Measurements from ENCODE around the gene DGUOK. TPM values are rescaled to one million over a fixed set of nuclear protein-coding genes. Genes with fewer than 3 reads are reported as not detected.

Gene DGUOK
- total RNA-seq, 1 donor: 46.0 TPM

DNA sequence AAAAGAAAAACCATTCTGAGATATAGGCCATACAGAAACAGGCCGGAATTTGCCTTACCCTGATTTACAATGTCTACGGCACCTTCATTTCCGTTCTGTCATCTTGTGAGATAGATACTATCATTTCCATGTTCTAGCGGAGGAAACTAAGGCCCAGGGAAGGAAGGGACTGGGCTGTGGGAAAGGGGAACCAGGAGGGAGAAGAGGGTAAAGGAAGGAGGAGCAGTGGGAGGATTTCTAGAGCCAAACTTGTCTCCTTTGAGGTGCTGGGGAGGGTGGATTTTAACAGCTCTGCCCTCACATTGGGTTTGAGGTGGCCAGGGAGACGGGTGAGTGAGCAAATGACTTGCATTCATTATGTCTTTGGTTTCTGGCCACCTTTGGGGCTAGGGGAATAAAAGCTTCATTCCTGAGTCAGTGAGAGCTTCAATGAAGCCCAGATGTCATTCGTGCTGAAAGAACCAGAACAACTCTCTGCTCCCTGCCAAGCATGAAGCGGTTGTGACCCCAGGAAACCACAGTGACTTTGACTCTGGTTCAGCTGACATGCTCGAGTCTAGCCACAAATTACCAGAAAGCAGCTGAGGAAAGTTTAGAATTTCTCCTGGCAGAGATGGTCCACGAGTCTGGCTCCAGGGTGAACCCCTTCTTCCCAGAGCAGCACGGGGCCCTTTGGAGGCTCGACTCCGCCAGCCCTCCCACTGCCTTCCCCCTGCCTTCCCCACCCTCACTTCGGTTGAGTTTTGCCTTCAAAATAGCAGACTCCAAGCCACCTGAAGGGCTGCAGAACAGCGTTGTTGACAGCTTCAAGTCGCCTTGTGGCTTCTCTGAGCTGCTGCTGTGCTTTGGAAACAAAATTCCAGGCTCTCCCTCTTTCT, 30.1 kb upstream of the DGUOK start:
- TF ChIP-seq, protein P1, sequence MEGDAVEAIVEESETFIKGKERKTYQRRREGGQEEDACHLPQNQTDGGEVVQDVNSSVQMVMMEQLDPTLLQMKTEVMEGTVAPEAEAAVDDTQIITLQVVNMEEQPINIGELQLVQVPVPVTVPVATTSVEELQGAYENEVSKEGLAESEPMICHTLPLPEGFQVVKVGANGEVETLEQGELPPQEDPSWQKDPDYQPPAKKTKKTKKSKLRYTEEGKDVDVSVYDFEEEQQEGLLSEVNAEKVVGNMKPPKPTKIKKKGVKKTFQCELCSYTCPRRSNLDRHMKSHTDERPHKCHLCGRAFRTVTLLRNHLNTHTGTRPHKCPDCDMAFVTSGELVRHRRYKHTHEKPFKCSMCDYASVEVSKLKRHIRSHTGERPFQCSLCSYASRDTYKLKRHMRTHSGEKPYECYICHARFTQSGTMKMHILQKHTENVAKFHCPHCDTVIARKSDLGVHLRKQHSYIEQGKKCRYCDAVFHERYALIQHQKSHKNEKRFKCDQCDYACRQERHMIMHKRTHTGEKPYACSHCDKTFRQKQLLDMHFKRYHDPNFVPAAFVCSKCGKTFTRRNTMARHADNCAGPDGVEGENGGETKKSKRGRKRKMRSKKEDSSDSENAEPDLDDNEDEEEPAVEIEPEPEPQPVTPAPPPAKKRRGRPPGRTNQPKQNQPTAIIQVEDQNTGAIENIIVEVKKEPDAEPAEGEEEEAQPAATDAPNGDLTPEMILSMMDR (IDR thresholded peaks at IDR 0.05; ENCODE audit: extremely low read depth, low read depth, low read length): no peak
- no peak overlapping the region for H3K27ac ChIP-seq (ENCODE audit: low read depth, low read length)

DNA sequence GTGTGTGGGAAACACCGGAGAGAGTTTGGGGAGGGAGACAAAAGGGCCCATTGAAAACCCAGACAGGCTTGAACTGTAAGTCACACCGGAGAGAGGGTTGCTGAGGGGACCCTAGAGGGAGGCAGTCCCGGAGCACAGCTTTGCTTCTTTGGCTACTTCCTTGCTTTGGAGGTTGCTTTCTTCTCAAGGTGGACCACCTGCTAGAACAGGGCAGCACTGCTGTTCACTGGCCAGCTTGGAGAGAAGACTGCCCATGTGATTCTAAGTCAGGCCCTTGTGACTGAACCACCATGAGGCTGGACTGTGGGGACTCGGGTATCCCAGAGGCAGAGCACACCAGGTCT, 29.5 kb upstream of the DGUOK start:
- H3K36me3 ChIP-seq (ENCODE audit: insufficient read depth, low read length): no peaks in the 10 kb centered on the region
- H3K4me2 ChIP-seq (ENCODE audit: insufficient read depth, low read length): peak overlapping the region; percentile 36
- DNase-seq (ENCODE audit: insufficient read length, low spot score, missing footprints): no peak
- TF ChIP-seq, protein P1 (IDR thresholded peaks at IDR 0.05; ENCODE audit: extremely low read depth, low read depth, low read length): no peak
- H3K79me2 ChIP-seq (ENCODE audit: insufficient read depth, low read length): no peaks in the 10 kb centered on the region
- H3K27me3 ChIP-seq (ENCODE audit: insufficient read depth, low read length): peaks cover 72% of the 10 kb centered on the region
- H4K20me1 ChIP-seq (ENCODE audit: insufficient read depth, low read length): peaks cover 3% of the 10 kb centered on the region
- no peak overlapping the region for H3K4me3 ChIP-seq (ENCODE audit: insufficient read depth, low read length)
- H3K9me3 ChIP-seq (ENCODE audit: low read depth, low read length): no peaks in the 10 kb centered on the region
- H2AFZ ChIP-seq (ENCODE audit: low read length): no peak overlapping the region
- peaks cover 13% of the 10 kb centered on the region for H3K4me1 ChIP-seq (ENCODE audit: insufficient read depth, low read length)
- H3K27ac ChIP-seq (ENCODE audit: low read depth, low read length): no peak overlapping the region

More for the DNA sequence above, 30.1 kb upstream of the DGUOK start:
- no peak overlapping the region for H2AFZ ChIP-seq (ENCODE audit: low read length)
- peaks cover 2% of the 10 kb centered on the region for H4K20me1 ChIP-seq (ENCODE audit: insufficient read depth, low read length)
- peak overlapping the region; percentile 39 for H3K4me2 ChIP-seq (ENCODE audit: insufficient read depth, low read length)
- no peaks in the 10 kb centered on the region for H3K79me2 ChIP-seq (ENCODE audit: insufficient read depth, low read length)
- H3K9me3 ChIP-seq (ENCODE audit: low read depth, low read length): no peaks in the 10 kb centered on the region
- peaks cover 68% of the 10 kb centered on the region for H3K27me3 ChIP-seq (ENCODE audit: insufficient read depth, low read length)
- no peak overlapping the region for H3K4me3 ChIP-seq (ENCODE audit: insufficient read depth, low read length)
- H3K36me3 ChIP-seq (ENCODE audit: insufficient read depth, low read length): no peaks in the 10 kb centered on the region
- peaks cover 13% of the 10 kb centered on the region for H3K4me1 ChIP-seq (ENCODE audit: insufficient read depth, low read length)
- DNase-seq (ENCODE audit: insufficient read length, low spot score, missing footprints): peak; percentile 83

DNA sequence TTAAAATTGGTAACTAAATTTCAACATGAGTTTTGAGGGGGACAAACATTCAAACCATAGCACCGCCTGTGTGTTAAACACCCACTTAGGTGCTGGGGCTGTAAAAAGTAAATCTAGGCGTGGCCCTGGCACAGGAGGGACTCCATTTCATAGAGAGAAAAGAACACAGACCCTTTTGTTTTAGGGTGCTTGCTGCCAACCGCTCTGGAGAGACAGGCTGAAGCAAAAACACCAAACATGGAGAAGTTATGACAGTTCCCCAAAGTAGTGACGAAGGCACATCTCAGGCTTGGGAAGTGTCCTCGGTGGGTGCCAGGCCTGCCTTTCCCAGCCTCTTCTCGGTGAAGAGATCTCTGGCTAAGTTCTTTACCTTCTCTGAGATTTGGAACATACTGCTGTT, 28.7 kb upstream of the DGUOK start:
- H3K36me3 ChIP-seq (ENCODE audit: insufficient read depth, low read length): no peaks in the 10 kb centered on the region
- H3K27ac ChIP-seq (ENCODE audit: low read depth, low read length): no peak overlapping the region
- H3K27me3 ChIP-seq (ENCODE audit: insufficient read depth, low read length): peaks cover 72% of the 10 kb centered on the region
- no peak overlapping the region for H3K4me3 ChIP-seq (ENCODE audit: insufficient read depth, low read length)
- H3K4me1 ChIP-seq (ENCODE audit: insufficient read depth, low read length): peaks cover 13% of the 10 kb centered on the region
- peaks cover 6% of the 10 kb centered on the region for H4K20me1 ChIP-seq (ENCODE audit: insufficient read depth, low read length)
- H3K9me3 ChIP-seq (ENCODE audit: low read depth, low read length): no peaks in the 10 kb centered on the region
- TF ChIP-seq, protein P1 (IDR thresholded peaks at IDR 0.05; ENCODE audit: extremely low read depth, low read depth, low read length): no peak
- H2AFZ ChIP-seq (ENCODE audit: low read length): no peak overlapping the region
- H3K79me2 ChIP-seq (ENCODE audit: insufficient read depth, low read length): no peaks in the 10 kb centered on the region
- peak; percentile 55 for DNase-seq (ENCODE audit: insufficient read length, low spot score, missing footprints)
- H3K4me2 ChIP-seq (ENCODE audit: insufficient read depth, low read length): no peak overlapping the region

DNA sequence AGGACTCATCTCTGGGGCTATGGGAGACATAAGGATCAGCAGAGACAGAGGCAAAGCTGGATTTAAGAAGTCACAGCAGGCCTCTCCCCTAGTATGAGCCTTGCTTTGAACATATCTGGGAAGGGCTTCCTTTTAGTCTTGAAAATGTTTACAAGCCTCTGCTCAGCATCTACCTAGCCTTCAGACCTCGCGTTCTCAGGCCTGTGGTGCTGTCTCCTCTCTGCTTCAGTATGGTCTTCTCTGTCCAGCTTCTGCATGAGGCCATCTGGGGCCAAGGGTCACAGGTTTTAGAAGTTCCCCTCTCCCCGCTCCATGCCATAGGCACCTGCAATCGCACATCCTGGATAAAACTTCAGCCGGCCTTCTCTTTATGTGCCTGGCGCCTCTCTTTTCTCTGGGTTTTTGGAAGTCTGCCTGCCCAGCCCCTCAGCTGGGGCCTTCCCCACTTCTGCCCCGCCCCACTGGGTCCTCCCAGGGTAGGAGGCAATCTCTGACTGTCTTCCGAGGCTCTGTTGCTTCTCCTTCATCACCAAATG, 26.8 kb upstream of the DGUOK start:
- H3K36me3 ChIP-seq (ENCODE audit: insufficient read depth, low read length): no peaks in the 10 kb centered on the region
- H3K79me2 ChIP-seq (ENCODE audit: insufficient read depth, low read length): no peaks in the 10 kb centered on the region
- H3K27me3 ChIP-seq (ENCODE audit: insufficient read depth, low read length): peaks cover 60% of the 10 kb centered on the region
- no peaks in the 10 kb centered on the region for H3K9me3 ChIP-seq (ENCODE audit: low read depth, low read length)
- DNase-seq (ENCODE audit: insufficient read length, low spot score, missing footprints): no peak
- no peak overlapping the region for H3K4me2 ChIP-seq (ENCODE audit: insufficient read depth, low read length)
- no peak overlapping the region for H3K27ac ChIP-seq (ENCODE audit: low read depth, low read length)
- no peak overlapping the region for H2AFZ ChIP-seq (ENCODE audit: low read length)
- peaks cover 13% of the 10 kb centered on the region for H3K4me1 ChIP-seq (ENCODE audit: insufficient read depth, low read length)
- peaks cover 3% of the 10 kb centered on the region for H4K20me1 ChIP-seq (ENCODE audit: insufficient read depth, low read length)
- no peak overlapping the region for H3K4me3 ChIP-seq (ENCODE audit: insufficient read depth, low read length)
- TF ChIP-seq, protein P1 (IDR thresholded peaks at IDR 0.05; ENCODE audit: extremely low read depth, low read depth, low read length): no peak
